Fibroblast of lung (primary cell): Measurements from ENCODE around the gene COMMD8. TPM values are rescaled to one million over a fixed set of nuclear protein-coding genes. Genes with fewer than 3 reads are reported as not detected.
A peak's percentile ranks its signal among the peaks of the same experiment; 100 is the strongest.

Experiments
- DNase-seq, 2 donors: peaks; one replicate each; pipeline versions ENCODE4 v3.0.0 to v3.0.0-alpha.2; 2010; ENCODE audit warnings: low read depth in 2 of 2
- H2AFZ ChIP-seq: 2 replicates; pipeline ENCODE4 v1.5.1; 2012; ENCODE audit warnings: low read length, control low read depth, inconsistent platforms
- H3K27ac ChIP-seq: 2 replicates; pipeline ENCODE4 v1.5.1; 2011; ENCODE audit warnings: low read length, control low read depth; ENCODE audit not compliant: insufficient read depth
- H3K27me3 ChIP-seq: 2 replicates; pipeline ENCODE4 v1.5.1; 2011; ENCODE audit warnings: mild to moderate bottlenecking, low read length; ENCODE audit not compliant: control insufficient read depth, insufficient read depth
- H3K36me3 ChIP-seq: 2 replicates; pipeline ENCODE4 v1.5.1; 2011; ENCODE audit warnings: low read length; ENCODE audit not compliant: control insufficient read depth, insufficient read depth
- H3K4me1 ChIP-seq: 2 replicates; pipeline ENCODE4 v1.5.1; 2011; ENCODE audit warnings: low read length; ENCODE audit not compliant: control insufficient read depth, insufficient read depth; ENCODE audit errors: extremely low read depth
- H3K4me2 ChIP-seq: 2 replicates; pipeline ENCODE4 v1.5.1; 2011; ENCODE audit warnings: low read length, control low read depth; ENCODE audit not compliant: insufficient read depth; ENCODE audit errors: extremely low read depth
- H3K4me3 ChIP-seq, 4 experiments: fragments of 200-600 bp in 1 of 4; sonication (generic) in 1 of 4; replicated peaks in 1 of 4; 2 replicates each; pipeline ENCODE4 v1.5.1; 2011 to 2016; ENCODE audit warnings: low read length in 4 of 4, low read depth in 3 of 4, mild to moderate bottlenecking in 3 of 4, control low read depth in 2 of 4, inconsistent platforms in 1 of 4, mixed read lengths in 1 of 4; ENCODE audit not compliant: insufficient read depth in 1 of 4; ENCODE audit errors: control extremely low read depth in 1 of 4
- H3K79me2 ChIP-seq: 2 replicates; pipeline ENCODE4 v1.5.1; 2012; ENCODE audit warnings: mild to moderate bottlenecking, low read length, inconsistent platforms; ENCODE audit not compliant: control insufficient read depth, insufficient read depth
- H3K9ac ChIP-seq: 2 replicates; pipeline ENCODE4 v1.5.1; 2011; ENCODE audit warnings: mild to moderate bottlenecking, low read length, control low read depth; ENCODE audit not compliant: insufficient read depth
- H3K9me3 ChIP-seq: 2 replicates; pipeline ENCODE4 v1.5.1; 2012; ENCODE audit warnings: low read depth, low read length; ENCODE audit not compliant: control insufficient read depth, insufficient read depth
- H4K20me1 ChIP-seq: 2 replicates; pipeline ENCODE4 v1.5.1; 2011; ENCODE audit warnings: low read length; ENCODE audit not compliant: control insufficient read depth, insufficient read depth; ENCODE audit errors: extremely low read depth
- EZH2 ChIP-seq: IDR thresholded peaks from 2 replicates; pipeline ENCODE4 v1.5.1; 2012; ENCODE audit warnings: low read length, control low read depth, mild to moderate bottlenecking; ENCODE audit errors: missing control alignments
- polyA plus RNA-seq, 2 donors: library from polyadenylated mRNA; depleted of rRNA in 1 of 2; stranded (reverse) in 1 of 2; unstranded in 1 of 2; fragments of >200 nt; gene quantifications; 2 replicates each; pipeline ENCODE4 v1.2.1, GENCODE V29; 2011 to 2012; ENCODE audit warnings: missing spikeins in 1 of 2
- total RNA-seq: library from RNA; depleted of rRNA; stranded (reverse); fragments of >200 nt; gene quantifications from 2 replicates; pipeline ENCODE4 v1.2.1, GENCODE V29; 2014
- TF ChIP-seq, protein P1 (sequence below), 2 donors: IDR thresholded peaks in 1 of 2; conservative IDR thresholded peaks in 1 of 2; 1 replicate in 1 of 2; 2 replicates in 1 of 2; pipeline ENCODE4 v1.5.1; 2011 to 2012; ENCODE audit warnings: low read length in 2 of 2, control low read depth in 1 of 2, inconsistent platforms in 1 of 2, low read depth in 1 of 2, mild to moderate bottlenecking in 1 of 2

The COMMD8 gene
- total and polyA plus RNA-seq, 2 donors (not counting 1 experiment from before 2014, with no cell fraction given): 29.6 to 31.5 TPM

GRCh38 chr4:47484168-47484567 lies 20.7 kb upstream of the COMMD8 start:
- Histone ChIP-seq H3K27me3 (no peaks in the 10 kb centered on the region), H3K27ac (no peak overlapping the region), H3K9me3 (no peaks in the 10 kb centered on the region), H3K4me3 (no peak overlapping the region), H3K4me1 (peaks cover 8% of the 10 kb centered on the region), H3K36me3 (no peaks in the 10 kb centered on the region), H2AFZ (no peak overlapping the region), H4K20me1 (no peaks in the 10 kb centered on the region), H3K79me2 (peaks cover 12% of the 10 kb centered on the region), H3K9ac (no peak overlapping the region), H3K4me2 (no peak overlapping the region)
- TF ChIP-seq, protein P1, sequence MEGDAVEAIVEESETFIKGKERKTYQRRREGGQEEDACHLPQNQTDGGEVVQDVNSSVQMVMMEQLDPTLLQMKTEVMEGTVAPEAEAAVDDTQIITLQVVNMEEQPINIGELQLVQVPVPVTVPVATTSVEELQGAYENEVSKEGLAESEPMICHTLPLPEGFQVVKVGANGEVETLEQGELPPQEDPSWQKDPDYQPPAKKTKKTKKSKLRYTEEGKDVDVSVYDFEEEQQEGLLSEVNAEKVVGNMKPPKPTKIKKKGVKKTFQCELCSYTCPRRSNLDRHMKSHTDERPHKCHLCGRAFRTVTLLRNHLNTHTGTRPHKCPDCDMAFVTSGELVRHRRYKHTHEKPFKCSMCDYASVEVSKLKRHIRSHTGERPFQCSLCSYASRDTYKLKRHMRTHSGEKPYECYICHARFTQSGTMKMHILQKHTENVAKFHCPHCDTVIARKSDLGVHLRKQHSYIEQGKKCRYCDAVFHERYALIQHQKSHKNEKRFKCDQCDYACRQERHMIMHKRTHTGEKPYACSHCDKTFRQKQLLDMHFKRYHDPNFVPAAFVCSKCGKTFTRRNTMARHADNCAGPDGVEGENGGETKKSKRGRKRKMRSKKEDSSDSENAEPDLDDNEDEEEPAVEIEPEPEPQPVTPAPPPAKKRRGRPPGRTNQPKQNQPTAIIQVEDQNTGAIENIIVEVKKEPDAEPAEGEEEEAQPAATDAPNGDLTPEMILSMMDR (conservative IDR thresholded peaks at IDR 0.05 in 1 of 2, IDR thresholded peaks at IDR 0.05 in 1 of 2; ENCODE audit: low read depth in 1 of 2, low read length in 2 of 2): no peak
- no peak for TF ChIP-seq EZH2
- no peak for DNase-seq

DNA sequence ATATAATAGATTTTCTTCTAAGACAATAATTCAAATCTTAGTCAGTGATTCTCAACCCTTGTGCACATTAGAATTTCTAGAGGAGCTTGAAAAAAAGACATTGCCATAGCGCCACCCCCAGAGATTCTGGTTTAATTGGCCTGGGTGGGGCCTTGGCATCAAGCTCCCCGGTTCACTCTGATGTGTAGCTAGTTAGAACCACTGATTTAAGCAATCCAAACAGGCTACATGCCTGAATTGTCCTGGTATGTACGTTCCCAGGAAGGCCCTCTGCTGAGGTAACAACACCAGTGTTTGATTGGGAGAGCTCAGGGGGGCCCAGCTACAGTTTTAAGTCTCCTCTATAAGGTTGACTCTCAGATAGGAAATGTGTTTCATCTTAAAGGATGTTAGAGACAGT lies 20.2 kb upstream of the COMMD8 start:
- Histone ChIP-seq H3K79me2 (peaks cover 12% of the 10 kb centered on the region), H3K36me3 (no peaks in the 10 kb centered on the region), H3K9ac (no peak overlapping the region), H3K27ac (no peak overlapping the region), H3K4me1 (peaks cover 8% of the 10 kb centered on the region), H3K4me2 (no peak overlapping the region), H3K4me3 (no peak overlapping the region), H4K20me1 (no peaks in the 10 kb centered on the region), H2AFZ (peak overlapping the region; percentile 36), H3K9me3 (no peaks in the 10 kb centered on the region), H3K27me3 (no peaks in the 10 kb centered on the region)
- TF ChIP-seq EZH2: no peak
- TF ChIP-seq, protein P1 (conservative IDR thresholded peaks at IDR 0.05 in 1 of 2, IDR thresholded peaks at IDR 0.05 in 1 of 2; ENCODE audit: low read depth in 1 of 2, low read length in 2 of 2): no peak
- DNase-seq: peak in 1 of 2 donors; percentile 58

- H3K27ac ChIP-seq: no peak overlapping the region
- DNase-seq: peak; percentile 57 to 75
- peaks cover 8% of the 10 kb centered on the region for H3K4me1 ChIP-seq
- no peaks in the 10 kb centered on the region for H3K27me3 ChIP-seq
- peak overlapping the region; percentile 27 for H3K4me2 ChIP-seq
- no peak overlapping the region for H3K4me3 ChIP-seq
- H3K9me3 ChIP-seq: no peaks in the 10 kb centered on the region
- peak overlapping the region; percentile 15 for H2AFZ ChIP-seq
- H3K9ac ChIP-seq: no peak overlapping the region
- H3K36me3 ChIP-seq: no peaks in the 10 kb centered on the region
- peaks cover 6% of the 10 kb centered on the region for H3K79me2 ChIP-seq
- TF ChIP-seq EZH2: no peak
- TF ChIP-seq, protein P1 (conservative IDR thresholded peaks at IDR 0.05 in 1 of 2, IDR thresholded peaks at IDR 0.05 in 1 of 2; ENCODE audit: low read depth in 1 of 2, low read length in 2 of 2): no peak
- no peaks in the 10 kb centered on the region for H4K20me1 ChIP-seq
These were observed 18.8 kb upstream of the COMMD8 start for GRCh38 chr4:47482326-47482725.
